HL-60 (cell line): ENCODE measurements around the gene FAM222B.
A peak's percentile ranks its signal among the peaks of the same experiment; 100 is the strongest.
"Not testable (repeated sequence)": the region's sequence is repeated elsewhere in the genome, so short reads cannot be mapped to it uniquely, and the experiment has no call there.

Source experiments
- DNase-seq, 2 experiments: peaks; one replicate each; pipeline ENCODE4 v3.0.0-alpha.2; 2010 to 2020; ENCODE audit warnings: low read depth in 1 of 2, low spot score in 1 of 2
- H3K27ac ChIP-seq: fragments of 250-450 bp; sonication (Bioruptor Pico); replicated peaks from 2 replicates; pipeline ENCODE4 v1.5.1; 2020; ENCODE audit warnings: mild to moderate bottlenecking, moderate library complexity
- H3K27me3 ChIP-seq: fragments of 250-450 bp; sonication (Bioruptor Pico); 2 replicates; pipeline ENCODE4 v1.5.1; 2021; ENCODE audit warnings: mild to moderate bottlenecking, moderate library complexity; ENCODE audit not compliant: insufficient read depth, poor library complexity, severe bottlenecking
- H3K4me3 ChIP-seq: replicated peaks from 2 replicates; pipeline ENCODE4 v1.5.1; 2011; ENCODE audit warnings: mild to moderate bottlenecking, control low read depth, low read length; ENCODE audit not compliant: insufficient read depth
- CTCF ChIP-seq: IDR thresholded peaks from one replicate; pipeline ENCODE4 v1.5.1; 2011; ENCODE audit warnings: low read length, control low read depth, inconsistent platforms; ENCODE audit not compliant: insufficient read depth
- GABPA ChIP-seq: IDR thresholded peaks from 2 replicates; pipeline ENCODE4 v1.6.1; 2012; ENCODE audit warnings: low read depth
- POLR2AphosphoS5 ChIP-seq: IDR thresholded peaks from 2 replicates; pipeline ENCODE4 v1.6.1; 2012; ENCODE audit warnings: low read depth
- REST ChIP-seq: IDR thresholded peaks from 2 replicates; pipeline ENCODE4 v1.6.1; 2012; ENCODE audit warnings: low read depth; ENCODE audit not compliant: insufficient replicate concordance
- SPI1 ChIP-seq: IDR thresholded peaks from 2 replicates; pipeline ENCODE4 v1.6.1; 2012; ENCODE audit warnings: low read depth, mild to moderate bottlenecking, borderline replicate concordance

FAM222B gene

GRCh38 chr17:28849281-28849680 lies 6.7 kb upstream of the FAM222B start:
- peak in 1 of 2 experiments; percentile 23 for DNase-seq
- no peak overlapping the region for H3K27ac ChIP-seq
- no peaks in the 10 kb centered on the region for H3K27me3 ChIP-seq
- no peak overlapping the region for H3K4me3 ChIP-seq
- TF ChIP-seq GABPA: no peak
- no peak for TF ChIP-seq POLR2AphosphoS5
- no peak for TF ChIP-seq SPI1
- TF ChIP-seq REST: no peak
- TF ChIP-seq CTCF: no peak

- not testable (repeated sequence) for H3K27me3 ChIP-seq, H3K27ac ChIP-seq, H3K4me3 ChIP-seq
- peak in 1 of 2 experiments; percentile 51 for DNase-seq
- peak; percentile 21 for TF ChIP-seq CTCF
Measured at GRCh38 chr17:28848667-28849066, 6.1 kb upstream of the FAM222B start.

GRCh38 chr17:28846699-28847098 lies 4.1 kb upstream of the FAM222B start:
- not testable (repeated sequence) for H3K27me3 ChIP-seq, DNase-seq, H3K27ac ChIP-seq, H3K4me3 ChIP-seq

- DNase-seq: no peak
- no peaks in the 10 kb centered on the region for H3K27me3 ChIP-seq
- TF ChIP-seq REST (no peak), SPI1 (no peak), CTCF (no peak), POLR2AphosphoS5 (no peak), GABPA (no peak)
- H3K4me3 ChIP-seq: no peak overlapping the region
- H3K27ac ChIP-seq: no peak overlapping the region
Measured at GRCh38 chr17:28846231-28846630, 3.6 kb upstream of the FAM222B start.
